CD8-positive, alpha-beta memory T cell (primary cell): ENCODE results near the gene GBP6. TPM values are rescaled to one million over a fixed set of nuclear protein-coding genes. Genes with fewer than 3 reads are reported as not detected.
"Not testable (repeated sequence)": the region's sequence is repeated elsewhere in the genome, so short reads cannot be mapped to it uniquely, and the experiment has no call there.

Experiments
- CTCF ChIA-PET: fragments of 350-600 bp; sonication (Branson Sonifier 250); formaldehyde crosslinking; loops from one replicate; lab custom pipeline; 2021; ENCODE audit warnings: antibody characterized with exemption; lab: Charles Lee
- POLR2A ChIA-PET: fragments of 350-600 bp; sonication (Branson Sonifier 250); formaldehyde crosslinking; loops from one replicate; lab custom pipeline; 2021; ENCODE audit warnings: antibody characterized with exemption; lab: Charles Lee
- DNase-seq, 5 donors: peaks; one replicate each; pipeline versions ENCODE4 v3.0.0 to v3.0.0-alpha.2; 2020 to 2022; ENCODE audit warnings: mixed read lengths in 1 of 5
- H3K27ac ChIP-seq: one replicate; pipeline ENCODE4 v1.7.0; 2013; ENCODE audit warnings: low read depth, mild to moderate bottlenecking, low read length, moderate library complexity
- H3K27me3 ChIP-seq: 2 replicates; pipeline ENCODE4 v1.7.0; 2013; ENCODE audit warnings: low read length, mild to moderate bottlenecking; ENCODE audit not compliant: insufficient read depth, poor library complexity, severe bottlenecking
- H3K36me3 ChIP-seq: 2 replicates; pipeline ENCODE4 v1.7.0; 2013; ENCODE audit warnings: mild to moderate bottlenecking, low read length, moderate library complexity; ENCODE audit not compliant: insufficient read depth
- H3K4me1 ChIP-seq: 2 replicates; pipeline ENCODE4 v1.7.0; 2013; ENCODE audit warnings: mild to moderate bottlenecking, low read length, moderate library complexity; ENCODE audit not compliant: insufficient read depth
- H3K4me3 ChIP-seq: 2 replicates; pipeline ENCODE4 v1.7.0; 2013; ENCODE audit warnings: mild to moderate bottlenecking, low read length
- H3K9me3 ChIP-seq: 2 replicates; pipeline ENCODE4 v1.7.0; 2013; ENCODE audit warnings: mild to moderate bottlenecking, low read length
- H3K27ac Mint-ChIP-seq, 8 donors: one replicate each; pipeline ENCODE4 v1.8.0; 2020 to 2021; ENCODE audit warnings: mixed read lengths in 8 of 8, mild to moderate bottlenecking in 6 of 8, inconsistent platforms in 3 of 8, moderate library complexity in 3 of 8
- H3K27me3 Mint-ChIP-seq, 2 donors: one replicate each; pipeline ENCODE4 v1.8.0; 2020 to 2021; ENCODE audit warnings: mixed read lengths in 2 of 2, mild to moderate bottlenecking in 1 of 2, moderate library complexity in 1 of 2
- H3K36me3 Mint-ChIP-seq, 3 donors: one replicate each; pipeline ENCODE4 v1.8.0; 2020 to 2021; ENCODE audit warnings: mixed read lengths in 3 of 3, inconsistent platforms in 1 of 3, mild to moderate bottlenecking in 1 of 3
- H3K4me1 Mint-ChIP-seq, 3 donors: one replicate each; pipeline ENCODE4 v1.8.0; 2020 to 2021; ENCODE audit warnings: mixed read lengths in 3 of 3, inconsistent platforms in 1 of 3, mild to moderate bottlenecking in 1 of 3
- H3K4me3 Mint-ChIP-seq, 7 donors: one replicate each; pipeline ENCODE4 v1.8.0; 2020 to 2021; ENCODE audit warnings: mixed read lengths in 7 of 7, mild to moderate bottlenecking in 6 of 7, moderate library complexity in 4 of 7, inconsistent platforms in 2 of 7
- H3K9me3 Mint-ChIP-seq, 5 donors: one replicate each; pipeline ENCODE4 v1.8.0; 2020 to 2022; ENCODE audit warnings: mixed read lengths in 5 of 5, mild to moderate bottlenecking in 3 of 5, moderate library complexity in 2 of 5, inconsistent platforms in 1 of 5
- polyA plus RNA-seq: library from polyadenylated mRNA; unstranded; fragments of 300-500 nt; fragmentation: Illumina TruSeq; gene quantifications from one replicate; pipeline ENCODE4 v1.2.3, GENCODE V29; 2021
- total RNA-seq, 2 experiments: library from RNA; stranded (reverse); gene quantifications; one replicate each; pipeline ENCODE4 v1.2.3, GENCODE V29; 2021

Gene GBP6
- total and polyA plus RNA-seq, 3 experiments from 2014 or later, result 0.13 to 0.63 (median 0.22) TPM

DNA sequence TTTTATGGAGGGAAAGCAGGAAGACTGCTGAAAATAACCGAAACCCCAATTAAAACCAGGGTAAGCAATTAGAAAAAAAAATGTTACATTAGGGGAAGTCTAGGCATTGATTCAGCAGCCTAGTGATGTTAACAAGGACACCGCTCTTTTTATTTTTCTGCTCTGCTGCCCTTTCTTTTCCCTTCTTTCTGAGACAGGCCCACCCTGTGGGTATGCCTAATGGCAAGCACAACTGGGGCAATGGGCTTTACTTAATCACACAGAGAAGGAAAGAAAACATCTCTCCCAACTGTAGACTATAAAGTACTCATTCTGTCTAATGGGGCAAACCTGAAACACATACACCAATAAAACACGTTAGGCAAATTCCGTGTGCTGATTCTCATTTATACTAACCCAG lies 69.6 kb downstream of the GBP6 start:
- ChIA-PET POLR2A (no interaction called here), CTCF (no interaction called here)
- peaks cover 0 to 6% (median under 1%) of the 10 kb centered on the region in 3 donors for H3K36me3 Mint-ChIP-seq
- no peak overlapping the region for H3K27ac ChIP-seq
- no peaks in the 10 kb centered on the region for H3K27me3 ChIP-seq
- no peaks in the 10 kb centered on the region for H3K36me3 ChIP-seq
- H3K4me1 Mint-ChIP-seq, result no peaks in the 10 kb centered on the region
- no peak for DNase-seq
- H3K9me3 ChIP-seq, result no peaks in the 10 kb centered on the region
- H3K27me3 Mint-ChIP-seq, result no peaks in the 10 kb centered on the region
- H3K9me3 Mint-ChIP-seq, result peaks cover 0 to 14% (median 13%) of the 10 kb centered on the region in 5 donors
- H3K27ac Mint-ChIP-seq, result peak overlapping the region in 1 of 8 donors; percentile 56
- no peak overlapping the region for H3K4me3 ChIP-seq
- no peaks in the 10 kb centered on the region for H3K4me1 ChIP-seq
- H3K4me3 Mint-ChIP-seq, result no peak overlapping the region

DNA sequence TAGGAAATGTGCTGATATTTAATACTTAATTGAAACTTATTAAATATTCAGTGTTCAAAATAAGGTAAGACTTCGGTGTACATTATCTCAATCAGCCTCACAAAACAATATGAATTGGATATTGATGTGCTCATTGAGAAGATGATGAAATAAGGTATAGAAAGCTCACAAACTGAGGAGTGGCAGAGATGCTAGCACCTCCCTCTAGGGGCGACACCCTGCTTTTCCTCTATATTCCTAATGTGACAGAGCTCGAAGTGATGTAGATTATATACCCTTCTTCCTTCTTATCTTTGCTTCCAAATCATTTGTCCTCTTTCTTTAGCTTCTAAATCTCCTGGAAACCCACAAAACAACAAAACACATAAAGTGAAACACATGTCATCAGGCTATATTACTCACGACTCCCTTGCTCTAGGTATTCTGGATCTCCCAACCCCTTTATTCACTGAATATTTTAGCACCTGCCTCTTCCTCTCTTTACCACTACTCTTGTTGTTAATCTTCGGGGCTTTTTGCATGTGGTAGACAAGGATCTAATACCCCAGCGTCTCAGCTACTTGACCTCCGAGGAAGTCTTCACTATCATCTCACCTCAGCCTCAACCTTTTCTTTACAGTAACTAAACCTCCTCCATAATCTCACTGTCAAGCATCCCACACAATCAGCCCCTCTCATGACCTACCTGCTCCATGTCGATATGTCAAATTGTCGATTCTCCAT lies 70.4 kb downstream of the GBP6 start:
- DNase-seq, H3K27ac ChIP-seq, H3K9me3 ChIP-seq, H3K4me3 Mint-ChIP-seq, H3K4me3 ChIP-seq, H3K4me1 Mint-ChIP-seq, H3K27me3 Mint-ChIP-seq, H3K27me3 ChIP-seq, H3K27ac Mint-ChIP-seq, H3K36me3 ChIP-seq, H3K4me1 ChIP-seq: not testable (repeated sequence)
- H3K36me3 Mint-ChIP-seq, result peaks cover 3 to 14% (median 5%) of the 10 kb centered on the region in 3 donors
- peaks cover 7 to 22% (median 21%) of the 10 kb centered on the region in 5 donors for H3K9me3 Mint-ChIP-seq
- POLR2A ChIA-PET, result interaction anchor here (0.5 kb wide), 1 partner anchor 73 kb away, joined by 3 read pairs; no protein-coding TSS in a partner anchor
- CTCF ChIA-PET, result interaction anchor here (1.2 kb wide), 1 partner anchor 460 kb away, joined by 3 read pairs; no protein-coding TSS in a partner anchor

Other genes starting within 250 kb of the GBP6 start
- gene GBP2, start 237.9 kb upstream of the GBP6 start, total RNA-seq, result 100 to 1,000 TPM; 155 to 165 TPM
- gene GBP2, start 237.9 kb upstream of the GBP6 start, polyA plus RNA-seq, result 148 TPM
- under 1 TPM; 0.09 to 0.13 TPM for gene GBP7, start 188.1 kb upstream of the GBP6 start, total RNA-seq
- gene GBP7, start 188.1 kb upstream of the GBP6 start, polyA plus RNA-seq, result not detected
- gene GBP4, start 165.1 kb upstream of the GBP6 start, total RNA-seq, result 10 to 100 TPM; 24.2 to 26.6 TPM
- gene GBP4, start 165.1 kb upstream of the GBP6 start, polyA plus RNA-seq, result 48.3 TPM
- 10 to 100 TPM; 67.2 to 74.5 TPM for gene GBP5, start 91.2 kb upstream of the GBP6 start, total RNA-seq
- 180 TPM for gene GBP5, start 91.2 kb upstream of the GBP6 start, polyA plus RNA-seq
- gene LRRC8B, start 160.8 kb downstream of the GBP6 start, total RNA-seq, result 10 to 100 TPM; 36.9 to 39.5 TPM
- 16.3 TPM for gene LRRC8B, start 160.8 kb downstream of the GBP6 start, polyA plus RNA-seq